Testis (tissue), 2 donors: ENCODE data around the gene ETS2.

ENCODE experiments used
- POLR2A ChIP-seq: fragments of 450-650 bp; IDR thresholded peaks from one replicate; pipeline ENCODE4 v1.6.1; 2017; ENCODE audit warnings: antibody characterized with exemption, mild to moderate bottlenecking, moderate library complexity
- TF ChIP-seq, protein P1 (sequence below), 3 experiments: fragments of 450-650 bp in 2 of 3; fragments of 200-600 bp in 1 of 3; sonication (generic) in 1 of 3; IDR thresholded peaks; one replicate each; pipeline ENCODE4 v1.5.1; 2016 to 2019; ENCODE audit warnings: antibody characterized with exemption in 3 of 3, mild to moderate bottlenecking in 2 of 3, moderate library complexity in 1 of 3

GRCh38 chr21:38819051-38819718 is 13.5 kb downstream of the ETS2 start:
- TF ChIP-seq POLR2A = no peak
- TF ChIP-seq, protein P1, sequence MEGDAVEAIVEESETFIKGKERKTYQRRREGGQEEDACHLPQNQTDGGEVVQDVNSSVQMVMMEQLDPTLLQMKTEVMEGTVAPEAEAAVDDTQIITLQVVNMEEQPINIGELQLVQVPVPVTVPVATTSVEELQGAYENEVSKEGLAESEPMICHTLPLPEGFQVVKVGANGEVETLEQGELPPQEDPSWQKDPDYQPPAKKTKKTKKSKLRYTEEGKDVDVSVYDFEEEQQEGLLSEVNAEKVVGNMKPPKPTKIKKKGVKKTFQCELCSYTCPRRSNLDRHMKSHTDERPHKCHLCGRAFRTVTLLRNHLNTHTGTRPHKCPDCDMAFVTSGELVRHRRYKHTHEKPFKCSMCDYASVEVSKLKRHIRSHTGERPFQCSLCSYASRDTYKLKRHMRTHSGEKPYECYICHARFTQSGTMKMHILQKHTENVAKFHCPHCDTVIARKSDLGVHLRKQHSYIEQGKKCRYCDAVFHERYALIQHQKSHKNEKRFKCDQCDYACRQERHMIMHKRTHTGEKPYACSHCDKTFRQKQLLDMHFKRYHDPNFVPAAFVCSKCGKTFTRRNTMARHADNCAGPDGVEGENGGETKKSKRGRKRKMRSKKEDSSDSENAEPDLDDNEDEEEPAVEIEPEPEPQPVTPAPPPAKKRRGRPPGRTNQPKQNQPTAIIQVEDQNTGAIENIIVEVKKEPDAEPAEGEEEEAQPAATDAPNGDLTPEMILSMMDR (IDR thresholded peaks at IDR 0.05) = no peak
